Effector memory CD8-positive, alpha-beta T cell (primary cell): ENCODE measurements around the gene KCNJ14.

Source experiments
- ATAC-seq: fragments of 150-1000 bp; cut with Tn5 transposase; replicated peaks from 2 replicates; pipeline ENCODE4 v1.10.0; 2021; ENCODE audit warnings: mild to moderate bottlenecking, moderate library complexity
- DNase-seq, 3 experiments: peaks; one replicate each; pipeline ENCODE4 v3.0.0; 2021
- H3K27ac Mint-ChIP-seq, 2 donors: one replicate each; pipeline ENCODE4 v1.8.0; 2022; ENCODE audit warnings: mild to moderate bottlenecking in 2 of 2, mixed read lengths in 2 of 2, moderate library complexity in 2 of 2
- H3K27me3 Mint-ChIP-seq, 2 donors: one replicate each; pipeline ENCODE4 v1.8.0; 2022; ENCODE audit warnings: mixed read lengths in 2 of 2
- H3K36me3 Mint-ChIP-seq: one replicate; pipeline ENCODE4 v1.8.0; 2022; ENCODE audit warnings: mild to moderate bottlenecking, moderate library complexity, mixed read lengths; ENCODE audit not compliant: insufficient read depth
- H3K4me1 Mint-ChIP-seq, 2 donors: one replicate each; pipeline ENCODE4 v1.8.0; 2022; ENCODE audit warnings: low read depth in 2 of 2, mixed read lengths in 2 of 2
- H3K4me3 Mint-ChIP-seq, 2 donors: one replicate each; pipeline ENCODE4 v1.8.0; 2022; ENCODE audit warnings: mild to moderate bottlenecking in 2 of 2, mixed read lengths in 2 of 2, moderate library complexity in 2 of 2
- H3K9me3 Mint-ChIP-seq, 2 donors: one replicate each; pipeline ENCODE4 v1.8.0; 2022; ENCODE audit warnings: mixed read lengths in 2 of 2

The KCNJ14 gene

GRCh38 chr19:48513289-48514122 is 58.1 kb downstream of the KCNJ14 start:
- H3K4me3 Mint-ChIP-seq: no peak overlapping the region
- DNase-seq (peak; percentile 55 to 64 (median 63)), ATAC-seq (peak; percentile 62)
- no peaks in the 10 kb centered on the region for H3K9me3 Mint-ChIP-seq
- no peak overlapping the region for H3K27ac Mint-ChIP-seq
- H3K27me3 Mint-ChIP-seq: no peaks in the 10 kb centered on the region
- H3K36me3 Mint-ChIP-seq: peaks cover 9% of the 10 kb centered on the region
- peaks cover 9 to 12% of the 10 kb centered on the region in 2 donors for H3K4me1 Mint-ChIP-seq

GRCh38 chr19:48514123-48514458 is 58.7 kb downstream of the KCNJ14 start:
- Mint-ChIP-seq H3K9me3 (no peaks in the 10 kb centered on the region), H3K27me3 (no peaks in the 10 kb centered on the region), H3K4me3 (no peak overlapping the region), H3K4me1 (peaks cover 9 to 12% of the 10 kb centered on the region in 2 donors), H3K27ac (no peak overlapping the region), H3K36me3 (peaks cover 9% of the 10 kb centered on the region)
- DNase-seq (no peak), ATAC-seq (no peak)

- H3K36me3 Mint-ChIP-seq: peaks cover 5% of the 10 kb centered on the region
- peaks cover 4% of the 10 kb centered on the region in 2 donors for H3K4me1 Mint-ChIP-seq
- ATAC-seq (no peak), DNase-seq (no peak)
- no peak overlapping the region for H3K27ac Mint-ChIP-seq
- no peak overlapping the region for H3K4me3 Mint-ChIP-seq
- H3K27me3 Mint-ChIP-seq: no peaks in the 10 kb centered on the region
- no peaks in the 10 kb centered on the region for H3K9me3 Mint-ChIP-seq
These were observed 61.2 kb downstream of the KCNJ14 start for GRCh38 chr19:48516536-48516935.
